Heart right ventricle (tissue), 16 donors: ENCODE data around the gene TSPAN6. TPM values are rescaled to one million over a fixed set of nuclear protein-coding genes. Genes with fewer than 3 reads are reported as not detected.

Experiments
- ATAC-seq, 8 donors: fragments of 200-7000 bp; cut with Tn5 transposase; one replicate each; pipeline ENCODE4 v1.9.1; 2020; ENCODE audit warnings: mild to moderate bottlenecking in 8 of 8, moderate library complexity in 8 of 8, moderate number of reproducible peaks in 1 of 8
- DNase-seq, 2 donors: peaks; one replicate each; pipeline ENCODE4 v3.0.0-alpha.2; 2020
- H3K27ac ChIP-seq, 10 donors: fragments of 200-600 bp; sonication (generic) in 2 of 10; one replicate each; pipeline versions ENCODE4 v1.5.0 to v1.8.0; 2020 to 2022; ENCODE audit warnings: mild to moderate bottlenecking in 3 of 10
- H3K27me3 ChIP-seq, 7 donors: fragments of 200-600 bp; one replicate each; pipeline ENCODE4 v1.8.0; 2021 to 2022; ENCODE audit warnings: mild to moderate bottlenecking in 2 of 7
- H3K36me3 ChIP-seq, 9 donors: fragments of 200-600 bp; sonication (generic) in 1 of 9; one replicate each; pipeline versions ENCODE4 v1.5.0 to v1.8.0; 2020 to 2022; ENCODE audit warnings: mild to moderate bottlenecking in 2 of 9
- H3K4me1 ChIP-seq, 9 donors: fragments of 200-600 bp; sonication (generic) in 1 of 9; one replicate each; pipeline versions ENCODE4 v1.5.0 to v1.8.0; 2020 to 2022; ENCODE audit warnings: mild to moderate bottlenecking in 4 of 9
- H3K4me3 ChIP-seq, 10 donors: fragments of 200-600 bp; sonication (generic) in 2 of 10; one replicate each; pipeline versions ENCODE4 v1.5.0 to v1.8.0; 2020 to 2022; ENCODE audit warnings: mild to moderate bottlenecking in 7 of 10, moderate library complexity in 2 of 10
- H3K9me3 ChIP-seq, 11 donors: fragments of 200-600 bp in 10 of 11; sonication (generic) in 2 of 11; one replicate each; pipeline versions ENCODE4 v1.5.0 to v1.8.0; 2013 to 2022; ENCODE audit warnings: mild to moderate bottlenecking in 2 of 11, control low read depth in 1 of 11, moderate library complexity in 1 of 11
- WGBS, 2 donors: extraction: QIAGEN DNeasy Blood & Tissue Kit; methylation state at CpG; one replicate each; pipeline ENCODE4 v1.1.7; 2013; ENCODE audit warnings: inconsistent platforms in 1 of 2; 5-methylcytosine and 5-hydroxymethylcytosine counted together
- intact Hi-C, 10 donors: fragments of 100-400 bp; cut with DNase I; formaldehyde crosslinking; loops; one replicate each; pipeline versions ENCODE4 v1.11.1 to v1.14.2; 2022
- polyA plus RNA-seq, 2 donors: library from polyadenylated mRNA; stranded (reverse); fragments of 200-250 nt; gene quantifications; one replicate each; pipeline ENCODE4 v1.2.3, GENCODE V29; 2013
- total RNA-seq, 10 donors: library from RNA; stranded (reverse); fragmentation: NEBNext Ultra II Directional in 3 of 10; extraction: Animal tissue kit (Norgen Biotek cat#: 25700) in 3 of 10; gene quantifications; one replicate each; pipeline versions ENCODE4 v1.2.1 to v1.2.4, GENCODE V29; 2021 to 2023
- TF ChIP-seq, protein P1 (sequence below), 9 donors: fragments of 200-600 bp; sonication (generic) in 2 of 9; IDR thresholded peaks; one replicate each; pipeline versions ENCODE4 v1.5.0 to v1.8.0; 2021 to 2022; ENCODE audit warnings: antibody characterized with exemption in 9 of 9, mild to moderate bottlenecking in 5 of 9, moderate library complexity in 1 of 9
- donor health status: Arrhythmogenic right ventricular cardiomyopathy.
- donor health status: ischemic (EF 13 %, LVEDD 7.1; RV severe dilation, severe dysfunction).
- donor health status: healthy with polysubstance abuse.
- donor health status: DM: no; HTN: yes; CAD: no.
- donor health status: DM: no; HTN: no; CAD: no.
- donor health status: ischemic (EF 25% LVEDD 6.9; RV normal size, moderate dysfunction).
- donor health status: ischemic (EF 25% LVEDD 5.7; RV mildly dilated, moderate dysfunction).
- donor health status: healthy.
- donor health status: DM: yes; HTN: yes; CAD: no.
- donor health status: Ischemic cardiomyopathy.
- donor health status: ischemic (EF 35%, LVEDD 5.7; RV mildly dilated, moderate dysfunction).
- donor health status: nonischemic (EF 11% LVEDD 7.7; RV severe dilation, severe dysfunction).
- donor health status: DM: yes; HTN: yes; CAD: no.
- donor health status: PGD.
- donor health status: ischemic (EF 29% LVEDD 5.4; RV normal size, mild dysfunction).
- donor health status: nonischemic (EF 23%, LVEDD 6.1; RV moderate dilation, normal function).

TSPAN6 gene
- total and polyA plus RNA-seq, 12 donors, result 3.0 to 8.6 (median 5.5) TPM

DNA sequence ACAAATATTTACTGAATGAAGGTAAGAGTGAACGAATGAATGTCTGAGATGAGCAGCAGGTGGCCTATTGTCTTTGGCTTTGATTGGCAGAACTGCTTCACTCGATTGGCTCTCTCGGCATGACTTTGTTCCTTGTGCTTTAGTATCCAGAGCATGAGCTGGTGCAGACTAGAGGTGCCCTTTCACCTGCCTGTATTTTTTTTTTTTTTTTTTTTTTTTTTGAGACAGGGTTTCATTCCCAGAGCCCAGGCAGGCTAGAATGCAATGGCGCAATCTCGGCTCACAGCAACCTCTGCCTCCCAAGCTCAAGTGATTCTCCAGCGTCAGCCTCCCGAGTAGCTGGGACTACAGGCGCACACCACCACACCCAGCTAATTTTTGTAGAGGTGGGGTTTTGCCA lies 46.3 kb upstream of the TSPAN6 start:
- DNase-seq (no peak), ATAC-seq (no peak)
- H3K27ac ChIP-seq, result no peak overlapping the region
- TF ChIP-seq, protein P1, sequence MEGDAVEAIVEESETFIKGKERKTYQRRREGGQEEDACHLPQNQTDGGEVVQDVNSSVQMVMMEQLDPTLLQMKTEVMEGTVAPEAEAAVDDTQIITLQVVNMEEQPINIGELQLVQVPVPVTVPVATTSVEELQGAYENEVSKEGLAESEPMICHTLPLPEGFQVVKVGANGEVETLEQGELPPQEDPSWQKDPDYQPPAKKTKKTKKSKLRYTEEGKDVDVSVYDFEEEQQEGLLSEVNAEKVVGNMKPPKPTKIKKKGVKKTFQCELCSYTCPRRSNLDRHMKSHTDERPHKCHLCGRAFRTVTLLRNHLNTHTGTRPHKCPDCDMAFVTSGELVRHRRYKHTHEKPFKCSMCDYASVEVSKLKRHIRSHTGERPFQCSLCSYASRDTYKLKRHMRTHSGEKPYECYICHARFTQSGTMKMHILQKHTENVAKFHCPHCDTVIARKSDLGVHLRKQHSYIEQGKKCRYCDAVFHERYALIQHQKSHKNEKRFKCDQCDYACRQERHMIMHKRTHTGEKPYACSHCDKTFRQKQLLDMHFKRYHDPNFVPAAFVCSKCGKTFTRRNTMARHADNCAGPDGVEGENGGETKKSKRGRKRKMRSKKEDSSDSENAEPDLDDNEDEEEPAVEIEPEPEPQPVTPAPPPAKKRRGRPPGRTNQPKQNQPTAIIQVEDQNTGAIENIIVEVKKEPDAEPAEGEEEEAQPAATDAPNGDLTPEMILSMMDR (IDR thresholded peaks at IDR 0.05), result no peak
- peaks cover 0 to 44% (median 0%) of the 10 kb centered on the region in 7 donors for H3K27me3 ChIP-seq
- intact Hi-C loops, result loop anchor here in 4 of 10 donors (5.0 to 10.0 kb wide), 3 partner anchors 82 to 602 kb away; no protein-coding TSS in a partner anchor
- peaks cover 0 to 11% (median 0%) of the 10 kb centered on the region in 9 donors for H3K36me3 ChIP-seq
- 95 to 98% methylated on average over 8 of the region's 8 CpGs for WGBS, 2 donors
- no peaks in the 10 kb centered on the region for H3K4me1 ChIP-seq
- H3K4me3 ChIP-seq, result no peak overlapping the region
- H3K9me3 ChIP-seq, result no peaks in the 10 kb centered on the region

DNA sequence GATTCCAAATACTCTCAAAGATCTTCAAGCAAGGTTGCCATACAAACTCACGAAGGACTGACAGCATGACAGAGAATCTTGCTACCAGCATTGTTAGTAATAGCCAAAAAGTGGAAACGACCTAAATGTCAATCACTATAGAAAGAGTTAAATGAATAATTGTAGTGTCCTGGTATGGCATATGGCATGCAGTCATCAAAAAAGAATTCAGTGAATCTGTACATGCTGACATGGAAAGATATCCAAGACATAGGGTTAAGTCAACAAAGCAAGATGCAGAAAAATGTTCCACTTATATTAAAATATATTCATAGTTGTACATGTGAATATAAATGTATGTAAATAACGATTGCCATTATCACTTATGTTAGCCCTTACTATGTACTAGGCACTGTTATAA lies 45.0 kb upstream of the TSPAN6 start:
- H3K4me1 ChIP-seq, result no peaks in the 10 kb centered on the region
- intact Hi-C loops, result loop anchor here in 4 of 10 donors (5.0 to 10.0 kb wide), 3 partner anchors 83 to 603 kb away; no protein-coding TSS in a partner anchor
- H3K9me3 ChIP-seq, result no peaks in the 10 kb centered on the region
- peaks cover 0 to 42% (median 0%) of the 10 kb centered on the region in 7 donors for H3K27me3 ChIP-seq
- H3K27ac ChIP-seq, result no peak overlapping the region
- 80% methylated on average over 3 of the region's 3 CpGs for WGBS, 2 donors
- TF ChIP-seq, protein P1 (IDR thresholded peaks at IDR 0.05), result no peak
- DNase-seq (no peak), ATAC-seq (no peak)
- no peak overlapping the region for H3K4me3 ChIP-seq
- H3K36me3 ChIP-seq, result peaks cover 0 to 10% (median 0%) of the 10 kb centered on the region in 9 donors

DNA sequence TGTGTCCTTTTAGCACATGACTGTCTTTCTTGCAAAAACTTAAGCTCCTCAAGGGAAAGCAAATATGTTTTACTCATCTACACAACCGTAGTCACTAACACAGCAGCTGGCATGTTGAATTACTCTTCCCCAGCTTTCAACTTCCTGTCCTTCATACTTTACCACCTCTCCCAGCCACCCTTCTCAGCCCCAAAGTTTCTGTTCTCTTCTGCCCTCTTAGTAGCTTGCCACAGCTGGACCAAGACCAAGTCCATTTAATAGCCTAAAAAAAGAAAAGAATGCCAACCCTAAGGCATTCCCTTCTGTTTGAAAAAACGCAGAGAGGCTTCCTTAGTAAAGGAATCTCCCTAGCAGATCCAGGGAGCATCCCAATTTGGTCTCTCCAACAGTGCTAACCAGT lies 44.1 kb upstream of the TSPAN6 start:
- H3K9me3 ChIP-seq, result no peaks in the 10 kb centered on the region
- no peak overlapping the region for H3K27ac ChIP-seq
- ATAC-seq, result no peak
- peaks cover 0 to 6% (median 0%) of the 10 kb centered on the region in 9 donors for H3K36me3 ChIP-seq
- no peaks in the 10 kb centered on the region for H3K4me1 ChIP-seq
- TF ChIP-seq, protein P1 (IDR thresholded peaks at IDR 0.05), result no peak
- H3K4me3 ChIP-seq, result no peak overlapping the region
- 33 to 43% methylated on average over 2 of the region's 2 CpGs for WGBS, 2 donors
- intact Hi-C loops, result loop anchor here in 4 of 10 donors (5.0 to 10.0 kb wide), 3 partner anchors 84 to 604 kb away; no protein-coding TSS in a partner anchor
- peaks cover 0 to 42% (median 0%) of the 10 kb centered on the region in 7 donors for H3K27me3 ChIP-seq
- no peak for DNase-seq

GRCh38 chrX:100677611-100678181 lies 41.1 kb upstream of the TSPAN6 start:
- TF ChIP-seq, protein P1 (IDR thresholded peaks at IDR 0.05), result no peak
- Histone ChIP-seq H3K9me3 (no peaks in the 10 kb centered on the region), H3K4me1 (peaks cover 0 to 14% (median 0%) of the 10 kb centered on the region in 9 donors), H3K27me3 (peaks cover 0 to 51% (median 0%) of the 10 kb centered on the region in 7 donors), H3K27ac (no peak overlapping the region), H3K36me3 (peaks cover 0 to 6% (median 0%) of the 10 kb centered on the region in 9 donors), H3K4me3 (no peak overlapping the region)
- no peak for DNase-seq
- 44 to 53% methylated on average over 5 of the region's 5 CpGs for WGBS, 2 donors
- no peak for ATAC-seq
- intact Hi-C loops, result no loop called here
